GM10266 (cell line): Measurements from ENCODE around the gene RPL7L1.

Experiments
- DNase-seq: peaks from one replicate; pipeline ENCODE4 v3.0.0; 2012; ENCODE audit errors: extremely low spot score
- CTCF ChIP-seq: IDR thresholded peaks from 2 replicates; pipeline ENCODE4 v1.5.1; 2012; ENCODE audit warnings: mild to moderate bottlenecking, low read depth; ENCODE audit not compliant: control insufficient read depth, insufficient read depth; ENCODE audit errors: missing control alignments

Gene RPL7L1

GRCh38 chr6:42904467-42904866 lies 25.1 kb downstream of the RPL7L1 start:
- no peak for TF ChIP-seq CTCF
- DNase-seq: no peak

GRCh38 chr6:42907336-42907735 lies 27.9 kb downstream of the RPL7L1 start:
- TF ChIP-seq CTCF: no peak
- no peak for DNase-seq

- DNase-seq: no peak
- TF ChIP-seq CTCF: no peak
Observed at GRCh38 chr6:42909835-42910234, 30.4 kb downstream of the RPL7L1 start.

GRCh38 chr6:42911171-42912021 lies 32.0 kb downstream of the RPL7L1 start:
- no peak for DNase-seq
- TF ChIP-seq CTCF: no peak

- DNase-seq: no peak
- no peak for TF ChIP-seq CTCF
Observed at GRCh38 chr6:42914546-42914945, 35.1 kb downstream of the RPL7L1 start.

GRCh38 chr6:42915732-42916131 lies 36.3 kb downstream of the RPL7L1 start, which contains the start of gene PTCRA:
Gene PTCRA, plus strand, starts transcription at chr6:42916053. Its CDS starts 17 bp downstream, at chr6:42916070.
- no peak for DNase-seq
- TF ChIP-seq CTCF: no peak

- no peak for TF ChIP-seq CTCF
- DNase-seq: no peak
Observed at GRCh38 chr6:42916288-42916687, 36.9 kb downstream of the RPL7L1 start.
